GF-D8 (cell line): ENCODE measurements around the gene P2RY14.

Source experiments
- DNase-seq: peaks from one replicate; lab custom pipeline; 2025; lab: John Stamatoyannopoulos, UW

P2RY14 gene

GRCh38 chr3:151213881-151214280, 64.5 kb downstream of the P2RY14 start:
- no peak for DNase-seq

GRCh38 chr3:151213151-151213550, 65.2 kb downstream of the P2RY14 start:
- DNase-seq: no peak

- no peak for DNase-seq
These were observed 67.5 kb downstream of the P2RY14 start for GRCh38 chr3:151210676-151211381.

- DNase-seq: no peak
These were observed 68.7 kb downstream of the P2RY14 start for GRCh38 chr3:151209654-151210053.

- DNase-seq: no peak
These were observed 72.1 kb downstream of the P2RY14 start for GRCh38 chr3:151206201-151206600.

GRCh38 chr3:151205482-151205881, 72.9 kb downstream of the P2RY14 start:
- DNase-seq: no peak

- no peak for DNase-seq
These were observed 73.6 kb downstream of the P2RY14 start for GRCh38 chr3:151204530-151205402.

GRCh38 chr3:151203051-151203420, 75.3 kb downstream of the P2RY14 start, which contains the start of gene GPR171:
Gene GPR171, minus strand, starts transcription at chr3:151203216. Its CDS starts 3,830 bp downstream, at chr3:151199386.
- no peak for DNase-seq

- DNase-seq: no peak
These were observed 77.2 kb downstream of the P2RY14 start for GRCh38 chr3:151201051-151201730.

GRCh38 chr3:151200586-151200985, 77.8 kb downstream of the P2RY14 start:
- no peak for DNase-seq

- DNase-seq: no peak
These were observed 78.5 kb downstream of the P2RY14 start for GRCh38 chr3:151199554-151200438.

GRCh38 chr3:151198849-151199248, 79.5 kb downstream of the P2RY14 start:
- no peak for DNase-seq

GRCh38 chr3:151197981-151198767, 80.2 kb downstream of the P2RY14 start:
- no peak for DNase-seq

- no peak for DNase-seq
These were observed 81.1 kb downstream of the P2RY14 start for GRCh38 chr3:151197228-151197627.

GRCh38 chr3:151196434-151196833, 81.9 kb downstream of the P2RY14 start:
- DNase-seq: no peak

GRCh38 chr3:151195826-151196225, 82.5 kb downstream of the P2RY14 start:
- no peak for DNase-seq

GRCh38 chr3:151192545-151192944, 85.8 kb downstream of the P2RY14 start:
- DNase-seq: no peak

- no peak for DNase-seq
These were observed 87.2 kb downstream of the P2RY14 start for GRCh38 chr3:151191095-151191494.

- DNase-seq: no peak
These were observed 95.1 kb downstream of the P2RY14 start for GRCh38 chr3:151183265-151183671.

- no peak for DNase-seq
These were observed 95.8 kb downstream of the P2RY14 start for GRCh38 chr3:151182349-151183079.
